Endodermal cell (in vitro differentiated cells): ENCODE results near the gene CCDC167. TPM values are rescaled to one million over a fixed set of nuclear protein-coding genes. Genes with fewer than 3 reads are reported as not detected.

Experiments
- DNase-seq: peaks from one replicate; pipeline ENCODE4 v3.0.0-alpha.2; 2017
- H3K27ac ChIP-seq: 2 replicates; pipeline ENCODE4 v1.5.1; 2013; ENCODE audit warnings: mild to moderate bottlenecking, low read depth, low read length, moderate library complexity
- H3K27me3 ChIP-seq: 2 replicates; pipeline ENCODE4 v1.6.1; 2013; ENCODE audit warnings: mild to moderate bottlenecking, low read length, moderate library complexity; ENCODE audit not compliant: insufficient read depth, control insufficient read depth, poor library complexity, severe bottlenecking
- H3K36me3 ChIP-seq: 2 replicates; pipeline ENCODE4 v1.7.0; 2013; ENCODE audit warnings: mild to moderate bottlenecking, low read length, moderate library complexity; ENCODE audit not compliant: control insufficient read depth, insufficient read depth
- H3K4me1 ChIP-seq: one replicate; pipeline ENCODE4 v1.7.0; 2013; ENCODE audit warnings: low read length; ENCODE audit not compliant: control insufficient read depth, insufficient read depth
- H3K4me3 ChIP-seq: 2 replicates; pipeline ENCODE4 v1.5.1; 2013; ENCODE audit warnings: mild to moderate bottlenecking, low read length, moderate library complexity
- H3K9ac ChIP-seq: 2 replicates; pipeline ENCODE4 v1.6.1; 2013; ENCODE audit warnings: mild to moderate bottlenecking, low read length, moderate library complexity; ENCODE audit not compliant: poor library complexity, severe bottlenecking; ENCODE audit errors: extremely low read depth
- H3K9me3 ChIP-seq: 2 replicates; pipeline ENCODE4 v1.6.1; 2013; ENCODE audit warnings: mild to moderate bottlenecking, low read length, moderate library complexity; ENCODE audit not compliant: control insufficient read depth
- H3K27ac Mint-ChIP-seq: 2 replicates; pipeline ENCODE4 v1.8.0; 2020; ENCODE audit warnings: mixed read lengths
- H3K27me3 Mint-ChIP-seq: 2 replicates; pipeline ENCODE4 v1.8.0; 2021; ENCODE audit warnings: mild to moderate bottlenecking, mixed read lengths; ENCODE audit not compliant: insufficient read depth
- H3K36me3 Mint-ChIP-seq: 2 replicates; pipeline ENCODE4 v1.8.0; 2020; ENCODE audit warnings: low read depth, mixed read lengths
- H3K4me1 Mint-ChIP-seq: 2 replicates; pipeline ENCODE4 v1.8.0; 2020; ENCODE audit warnings: mixed read lengths
- H3K4me3 Mint-ChIP-seq: 2 replicates; pipeline ENCODE4 v1.8.0; 2020; ENCODE audit warnings: mild to moderate bottlenecking, moderate library complexity, mixed read lengths
- H3K9me3 Mint-ChIP-seq: 2 replicates; pipeline ENCODE4 v1.8.0; 2020; ENCODE audit warnings: mild to moderate bottlenecking, mixed read lengths
- CTCF ChIP-seq: fragments of 200-600 bp; sonication (generic); conservative IDR thresholded peaks from 2 replicates; pipeline ENCODE4 v1.5.0; 2021; ENCODE audit warnings: antibody characterized with exemption, mild to moderate bottlenecking
- WGBS, 2 experiments: methylation state at CpG; one replicate each; pipeline versions ENCODE4 v1.1.5 to v1.1.7; 2013; ENCODE audit warnings: missing lambda C conversion rate in 2 of 2, mixed read lengths in 1 of 2; ENCODE audit not compliant: insufficient coverage in 1 of 2, insufficient read length in 1 of 2; 5-methylcytosine and 5-hydroxymethylcytosine counted together
- total RNA-seq, 2 donors: library from RNA; stranded (reverse); fragmentation: NEBNext Ultra II Directional in 1 of 2; extraction: Animal tissue kit (Norgen Biotek cat#: 25700) in 1 of 2; gene quantifications; 2 replicates in 1 of 2; 3 replicates in 1 of 2; pipeline ENCODE4 v1.2.1, GENCODE V29; 2021

Gene CCDC167
- total RNA-seq, 2 donors from 2014 or later = 60.4 to 66.1 TPM

- Mint-ChIP-seq H3K27ac (no peak overlapping the region), H3K4me1 (peaks cover 35% of the 10 kb centered on the region), H3K4me3 (no peak overlapping the region), H3K36me3 (peaks cover 15% of the 10 kb centered on the region), H3K9me3 (peaks cover 7% of the 10 kb centered on the region), H3K27me3 (no peaks in the 10 kb centered on the region)
- H3K9ac ChIP-seq = no peak overlapping the region
- H3K36me3 ChIP-seq = peaks cover 8% of the 10 kb centered on the region
- H3K27me3 ChIP-seq = no peaks in the 10 kb centered on the region
- no peak for TF ChIP-seq CTCF
- no peaks in the 10 kb centered on the region for H3K9me3 ChIP-seq
- no peak for DNase-seq
- no peak overlapping the region for H3K4me3 ChIP-seq
- peak overlapping the region; percentile 77 for H3K27ac ChIP-seq
- WGBS, 2 experiments = 88 to 94% methylated on average over 7 to 12 of the region's 12 CpGs
- no peaks in the 10 kb centered on the region for H3K4me1 ChIP-seq
Measured at GRCh38 chr6:37491171-37491829, 8.4 kb downstream of the CCDC167 start.

GRCh38 chr6:37490536-37491170 lies 9.0 kb downstream of the CCDC167 start:
- peak overlapping the region; percentile 77 for H3K27ac ChIP-seq
- H3K4me1 Mint-ChIP-seq = peaks cover 38% of the 10 kb centered on the region
- no peak for DNase-seq
- no peaks in the 10 kb centered on the region for H3K9me3 ChIP-seq
- 87 to 90% methylated on average over 9 of the region's 9 CpGs for WGBS, 2 experiments
- H3K27me3 Mint-ChIP-seq = no peaks in the 10 kb centered on the region
- H3K36me3 ChIP-seq = peaks cover 8% of the 10 kb centered on the region
- no peak overlapping the region for H3K4me3 Mint-ChIP-seq
- H3K4me1 ChIP-seq = no peaks in the 10 kb centered on the region
- peaks cover 7% of the 10 kb centered on the region for H3K9me3 Mint-ChIP-seq
- H3K9ac ChIP-seq = no peak overlapping the region
- no peaks in the 10 kb centered on the region for H3K27me3 ChIP-seq
- H3K36me3 Mint-ChIP-seq = peaks cover 15% of the 10 kb centered on the region
- H3K27ac Mint-ChIP-seq = no peak overlapping the region
- H3K4me3 ChIP-seq = no peak overlapping the region
- no peak for TF ChIP-seq CTCF

GRCh38 chr6:37489697-37490336 lies 9.9 kb downstream of the CCDC167 start:
- H3K9ac ChIP-seq = no peak overlapping the region
- H3K9me3 ChIP-seq = no peaks in the 10 kb centered on the region
- Mint-ChIP-seq H3K4me3 (no peak overlapping the region), H3K27ac (peak overlapping the region; percentile 53), H3K36me3 (peaks cover 15% of the 10 kb centered on the region), H3K27me3 (no peaks in the 10 kb centered on the region), H3K4me1 (peaks cover 38% of the 10 kb centered on the region), H3K9me3 (peaks cover 7% of the 10 kb centered on the region)
- peaks cover 3% of the 10 kb centered on the region for H3K4me1 ChIP-seq
- H3K36me3 ChIP-seq = peaks cover 8% of the 10 kb centered on the region
- TF ChIP-seq CTCF = peak; percentile 43
- H3K4me3 ChIP-seq = no peak overlapping the region
- DNase-seq = peak; percentile 62
- WGBS, 2 experiments = 82 to 83% methylated on average over 5 to 10 of the region's 10 CpGs
- peak overlapping the region; percentile 11 for H3K27ac ChIP-seq
- no peaks in the 10 kb centered on the region for H3K27me3 ChIP-seq
